ENCODE measurements around the gene PKD1L1.

DNA sequence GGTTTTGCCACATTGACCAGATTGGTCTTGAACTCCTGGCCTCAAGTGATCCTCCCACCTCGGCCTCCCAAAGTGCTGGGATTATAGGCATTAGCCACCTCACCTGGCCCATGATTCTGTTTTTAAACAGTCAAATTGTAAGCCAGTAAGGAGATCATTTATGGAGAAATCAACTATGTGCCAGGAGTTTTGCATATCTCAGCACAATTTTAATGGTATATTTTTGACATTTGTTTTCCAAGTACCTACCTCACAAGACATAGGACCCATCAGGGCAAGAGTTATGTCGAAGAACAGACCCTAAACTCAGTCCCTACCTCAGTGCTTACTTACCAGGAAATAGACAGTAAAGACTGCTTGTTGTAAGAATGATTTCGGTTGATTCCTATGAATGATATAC lies 193.0 kb downstream of the PKD1L1 start:
- no peak for TF ChIP-seq EMX1 (CRISPR knock-in tag; IDR thresholded peaks at IDR 0.05)
- TF ChIP-seq TCF7 (CRISPR knock-in tag; IDR thresholded peaks at IDR 0.05; ENCODE audit: low read depth): no peak
- TF ChIP-seq, protein P1, sequence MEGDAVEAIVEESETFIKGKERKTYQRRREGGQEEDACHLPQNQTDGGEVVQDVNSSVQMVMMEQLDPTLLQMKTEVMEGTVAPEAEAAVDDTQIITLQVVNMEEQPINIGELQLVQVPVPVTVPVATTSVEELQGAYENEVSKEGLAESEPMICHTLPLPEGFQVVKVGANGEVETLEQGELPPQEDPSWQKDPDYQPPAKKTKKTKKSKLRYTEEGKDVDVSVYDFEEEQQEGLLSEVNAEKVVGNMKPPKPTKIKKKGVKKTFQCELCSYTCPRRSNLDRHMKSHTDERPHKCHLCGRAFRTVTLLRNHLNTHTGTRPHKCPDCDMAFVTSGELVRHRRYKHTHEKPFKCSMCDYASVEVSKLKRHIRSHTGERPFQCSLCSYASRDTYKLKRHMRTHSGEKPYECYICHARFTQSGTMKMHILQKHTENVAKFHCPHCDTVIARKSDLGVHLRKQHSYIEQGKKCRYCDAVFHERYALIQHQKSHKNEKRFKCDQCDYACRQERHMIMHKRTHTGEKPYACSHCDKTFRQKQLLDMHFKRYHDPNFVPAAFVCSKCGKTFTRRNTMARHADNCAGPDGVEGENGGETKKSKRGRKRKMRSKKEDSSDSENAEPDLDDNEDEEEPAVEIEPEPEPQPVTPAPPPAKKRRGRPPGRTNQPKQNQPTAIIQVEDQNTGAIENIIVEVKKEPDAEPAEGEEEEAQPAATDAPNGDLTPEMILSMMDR (IDR thresholded peaks at IDR 0.05): no peak
- TF ChIP-seq, protein P2, sequence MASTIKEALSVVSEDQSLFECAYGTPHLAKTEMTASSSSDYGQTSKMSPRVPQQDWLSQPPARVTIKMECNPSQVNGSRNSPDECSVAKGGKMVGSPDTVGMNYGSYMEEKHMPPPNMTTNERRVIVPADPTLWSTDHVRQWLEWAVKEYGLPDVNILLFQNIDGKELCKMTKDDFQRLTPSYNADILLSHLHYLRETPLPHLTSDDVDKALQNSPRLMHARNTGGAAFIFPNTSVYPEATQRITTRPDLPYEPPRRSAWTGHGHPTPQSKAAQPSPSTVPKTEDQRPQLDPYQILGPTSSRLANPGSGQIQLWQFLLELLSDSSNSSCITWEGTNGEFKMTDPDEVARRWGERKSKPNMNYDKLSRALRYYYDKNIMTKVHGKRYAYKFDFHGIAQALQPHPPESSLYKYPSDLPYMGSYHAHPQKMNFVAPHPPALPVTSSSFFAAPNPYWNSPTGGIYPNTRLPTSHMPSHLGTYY (CRISPR knock-in tag; IDR thresholded peaks at IDR 0.05): no peak
